Measurements from ENCODE around the gene MROH9. TPM values are rescaled to one million over a fixed set of nuclear protein-coding genes. Genes with fewer than 3 reads are reported as not detected.

Gene MROH9
- total and polyA plus RNA-seq, 7 experiments from 2014 or later = not detected

DNA sequence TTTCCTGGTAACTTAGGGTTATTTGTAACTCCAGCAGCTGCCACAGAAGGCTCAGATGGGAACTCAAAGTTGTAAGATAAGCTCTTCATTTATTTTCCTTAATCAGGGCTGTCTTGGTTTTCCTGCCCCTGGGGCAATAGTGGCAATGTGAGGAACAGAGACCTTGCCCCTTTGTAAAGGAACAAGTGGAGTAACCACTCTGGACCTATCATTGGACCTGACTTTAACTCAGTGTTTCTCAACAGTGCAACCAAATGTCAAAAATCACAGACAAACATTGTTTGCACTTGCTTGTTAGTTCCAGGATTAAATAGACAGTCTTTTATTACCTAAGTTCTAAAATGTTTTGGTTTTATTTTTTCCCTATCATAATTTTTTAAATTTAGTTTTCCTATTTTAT lies 152.6 kb downstream of the MROH9 start:
- Mint-ChIP-seq H3K4me3 (no peak overlapping the region), H3K36me3 (no peaks in the 10 kb centered on the region), H3K27me3 (peaks cover 0 to 18% (median 10%) of the 10 kb centered on the region in 5 donors), H3K4me1 (no peaks in the 10 kb centered on the region), H3K9me3 (peaks cover 0 to 2% (median 0%) of the 10 kb centered on the region in 11 donors), H3K27ac (no peak overlapping the region)
- intact Hi-C loops (cut with micrococcal nuclease) = loop anchor here in 1 of 2 donors (10.0 kb wide), 1 partner anchor 627 kb away; no protein-coding TSS in a partner anchor
- ChIA-PET POLR2A (no interaction called here), CTCF (no interaction called here)
- H3K27ac ChIP-seq (ENCODE audit: low read depth, low read length) = no peak overlapping the region
- H3K9me3 ChIP-seq (ENCODE audit: control insufficient read depth in 2 of 3, low read length in 3 of 3) = no peaks in the 10 kb centered on the region
- no peak overlapping the region for H3K4me3 ChIP-seq (ENCODE audit: low read length)
- no peaks in the 10 kb centered on the region for H3K27me3 ChIP-seq (ENCODE audit: control insufficient read depth in 2 of 2, insufficient read depth in 2 of 2, low read length in 2 of 2)
- H3K36me3 ChIP-seq (ENCODE audit: control insufficient read depth in 2 of 3, insufficient read depth in 3 of 3, low read length in 3 of 3) = no peaks in the 10 kb centered on the region
- ATAC-seq (no peak), DNase-seq (no peak)
- H3K4me1 ChIP-seq (ENCODE audit: control insufficient read depth in 2 of 2, insufficient read depth in 2 of 2, low read length in 2 of 2) = no peaks in the 10 kb centered on the region

GRCh38 chr1:171090604-171091003 lies 155.3 kb downstream of the MROH9 start, which contains the start of gene FMO3:
Gene FMO3 (plus strand): TSS chr1:171090905. CDS start chr1:171092659, 1,754 bp downstream.
- Histone ChIP-seq H3K27me3 (ENCODE audit: control insufficient read depth in 2 of 2, insufficient read depth in 2 of 2, low read length in 2 of 2) (no peaks in the 10 kb centered on the region), H3K36me3 (ENCODE audit: control insufficient read depth in 2 of 3, insufficient read depth in 3 of 3, low read length in 3 of 3) (no peaks in the 10 kb centered on the region), H3K9me3 (ENCODE audit: control insufficient read depth in 2 of 3, low read length in 3 of 3) (no peaks in the 10 kb centered on the region), H3K27ac (ENCODE audit: low read depth, low read length) (no peak within 1 kb of the TSS), H3K4me3 (ENCODE audit: low read length) (no peak within 1 kb of the TSS), H3K4me1 (ENCODE audit: control insufficient read depth in 2 of 2, insufficient read depth in 2 of 2, low read length in 2 of 2) (no peaks in the 10 kb centered on the region)
- no peaks in the 10 kb centered on the region for H3K36me3 Mint-ChIP-seq
- peaks cover 0 to 2% (median 0%) of the 10 kb centered on the region in 11 donors for H3K9me3 Mint-ChIP-seq
- intact Hi-C loops (cut with micrococcal nuclease) = no loop called here
- ATAC-seq (no peak), DNase-seq (no peak)
- no peak within 1 kb of the TSS for H3K27ac Mint-ChIP-seq
- H3K4me1 Mint-ChIP-seq = no peaks in the 10 kb centered on the region
- CTCF ChIA-PET = no interaction called here
- POLR2A ChIA-PET = no interaction called here
- H3K27me3 Mint-ChIP-seq = peaks cover 0 to 10% (median 3%) of the 10 kb centered on the region in 5 donors
- no peak within 1 kb of the TSS for H3K4me3 Mint-ChIP-seq

- H3K36me3 ChIP-seq (ENCODE audit: control insufficient read depth in 2 of 3, insufficient read depth in 3 of 3, low read length in 3 of 3) = no peaks in the 10 kb centered on the region
- Mint-ChIP-seq H3K9me3 (peaks cover 0 to 12% (median 3%) of the 10 kb centered on the region in 11 donors), H3K36me3 (no peaks in the 10 kb centered on the region), H3K27ac (no peak overlapping the region), H3K4me1 (peaks cover 0 to 3% (median 0%) of the 10 kb centered on the region in 7 donors), H3K27me3 (peaks cover 5 to 26% (median 16%) of the 10 kb centered on the region in 5 donors), H3K4me3 (no peak overlapping the region)
- no peak overlapping the region for H3K4me3 ChIP-seq (ENCODE audit: low read length)
- H3K4me1 ChIP-seq (ENCODE audit: control insufficient read depth in 2 of 2, insufficient read depth in 2 of 2, low read length in 2 of 2) = no peaks in the 10 kb centered on the region
- ChIA-PET CTCF (no interaction called here), POLR2A (no interaction called here)
- H3K27ac ChIP-seq (ENCODE audit: low read depth, low read length) = no peak overlapping the region
- intact Hi-C loops (cut with micrococcal nuclease) = no loop called here
- ATAC-seq = no peak
- DNase-seq = no peak
- no peaks in the 10 kb centered on the region for H3K27me3 ChIP-seq (ENCODE audit: control insufficient read depth in 2 of 2, insufficient read depth in 2 of 2, low read length in 2 of 2)
- H3K9me3 ChIP-seq (ENCODE audit: control insufficient read depth in 2 of 3, low read length in 3 of 3) = no peaks in the 10 kb centered on the region
Observed at GRCh38 chr1:171103862-171104261, 168.5 kb downstream of the MROH9 start.

DNA sequence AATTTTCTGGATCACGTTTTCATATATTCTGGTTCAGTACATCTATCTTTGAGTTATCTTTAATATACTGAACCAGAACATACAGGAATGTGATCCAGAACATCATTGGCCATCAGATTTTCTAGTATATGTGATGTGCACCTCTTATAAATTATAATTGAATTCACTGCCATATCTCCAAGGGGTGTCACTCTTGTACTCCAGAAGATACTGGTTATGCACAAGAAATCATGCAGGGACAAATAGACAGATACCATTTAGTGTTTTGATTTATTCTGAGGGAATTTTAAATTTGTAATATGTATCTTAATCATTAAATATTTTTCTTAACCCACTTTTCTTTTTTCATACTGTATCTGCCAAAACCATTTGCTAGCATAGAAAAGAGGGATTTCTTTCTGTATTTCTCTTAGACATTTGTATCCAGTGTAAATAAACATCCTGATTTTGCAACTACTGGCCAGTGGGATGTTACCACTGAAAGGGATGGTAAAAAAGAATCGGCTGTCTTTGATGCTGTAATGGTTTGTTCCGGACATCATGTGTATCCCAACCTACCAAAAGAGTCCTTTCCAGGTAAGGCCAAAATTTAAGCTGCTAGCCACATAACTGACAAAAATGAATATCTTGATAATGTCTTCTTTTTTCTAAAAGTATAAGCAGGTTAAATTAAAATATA lies 172.1 kb downstream of the MROH9 start:
- Histone ChIP-seq H3K36me3 (ENCODE audit: control insufficient read depth in 2 of 3, insufficient read depth in 3 of 3, low read length in 3 of 3) (no peaks in the 10 kb centered on the region), H3K4me3 (ENCODE audit: low read length) (no peak overlapping the region), H3K4me1 (ENCODE audit: control insufficient read depth in 2 of 2, insufficient read depth in 2 of 2, low read length in 2 of 2) (no peaks in the 10 kb centered on the region), H3K9me3 (ENCODE audit: control insufficient read depth in 2 of 3, low read length in 3 of 3) (no peaks in the 10 kb centered on the region), H3K27ac (ENCODE audit: low read depth, low read length) (no peak overlapping the region), H3K27me3 (ENCODE audit: control insufficient read depth in 2 of 2, insufficient read depth in 2 of 2, low read length in 2 of 2) (no peaks in the 10 kb centered on the region)
- intact Hi-C loops (cut with micrococcal nuclease) = no loop called here
- CTCF ChIA-PET = no interaction called here
- H3K9me3 Mint-ChIP-seq = peaks cover 0 to 9% (median 0%) of the 10 kb centered on the region in 11 donors
- POLR2A ChIA-PET = no interaction called here
- ATAC-seq (no peak), DNase-seq (no peak)
- H3K27ac Mint-ChIP-seq = no peak overlapping the region
- no peaks in the 10 kb centered on the region for H3K36me3 Mint-ChIP-seq
- peaks cover 0 to 3% (median 0%) of the 10 kb centered on the region in 7 donors for H3K4me1 Mint-ChIP-seq
- no peak overlapping the region for H3K4me3 Mint-ChIP-seq
- peaks cover 5 to 23% (median 12%) of the 10 kb centered on the region in 5 donors for H3K27me3 Mint-ChIP-seq

DNA sequence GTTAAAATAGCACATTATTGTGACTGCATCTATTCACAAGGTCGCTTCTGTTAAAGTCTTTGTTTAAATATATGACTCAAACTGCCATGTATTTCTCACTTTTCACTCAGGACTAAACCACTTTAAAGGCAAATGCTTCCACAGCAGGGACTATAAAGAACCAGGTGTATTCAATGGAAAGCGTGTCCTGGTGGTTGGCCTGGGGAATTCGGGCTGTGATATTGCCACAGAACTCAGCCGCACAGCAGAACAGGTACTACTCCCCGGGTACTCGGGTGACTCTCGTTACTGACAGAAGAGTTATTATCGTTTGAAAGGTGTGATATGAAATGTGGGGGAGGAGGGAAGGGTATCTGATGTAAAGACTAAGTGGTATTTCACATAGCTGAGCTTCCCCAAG lies 172.6 kb downstream of the MROH9 start:
- CTCF ChIA-PET = no interaction called here

GRCh38 chr1:171109966-171110365 lies 174.6 kb downstream of the MROH9 start:
- CTCF ChIA-PET = no interaction called here
- intact Hi-C loops (cut with micrococcal nuclease) = no loop called here
- POLR2A ChIA-PET = no interaction called here
- H3K9me3 Mint-ChIP-seq = peaks cover 0 to 9% (median 0%) of the 10 kb centered on the region in 11 donors
- Histone ChIP-seq H3K4me1 (ENCODE audit: control insufficient read depth in 2 of 2, insufficient read depth in 2 of 2, low read length in 2 of 2) (no peaks in the 10 kb centered on the region), H3K27ac (ENCODE audit: low read depth, low read length) (no peak overlapping the region), H3K27me3 (ENCODE audit: control insufficient read depth in 2 of 2, insufficient read depth in 2 of 2, low read length in 2 of 2) (no peaks in the 10 kb centered on the region), H3K36me3 (ENCODE audit: control insufficient read depth in 2 of 3, insufficient read depth in 3 of 3, low read length in 3 of 3) (no peaks in the 10 kb centered on the region), H3K9me3 (ENCODE audit: control insufficient read depth in 2 of 3, low read length in 3 of 3) (no peaks in the 10 kb centered on the region), H3K4me3 (ENCODE audit: low read length) (no peak overlapping the region)
- H3K27ac Mint-ChIP-seq = no peak overlapping the region
- ATAC-seq (no peak), DNase-seq (no peak)
- no peaks in the 10 kb centered on the region for H3K36me3 Mint-ChIP-seq
- no peak overlapping the region for H3K4me3 Mint-ChIP-seq
- H3K27me3 Mint-ChIP-seq = peaks cover 5 to 30% (median 18%) of the 10 kb centered on the region in 5 donors
- H3K4me1 Mint-ChIP-seq = no peaks in the 10 kb centered on the region

More for the DNA sequence above, 172.6 kb downstream of the MROH9 start:
- Mint-ChIP-seq H3K36me3 (no peaks in the 10 kb centered on the region), H3K27ac (no peak overlapping the region), H3K4me1 (peaks cover 0 to 3% (median 0%) of the 10 kb centered on the region in 7 donors), H3K4me3 (no peak overlapping the region), H3K27me3 (peaks cover 5 to 23% (median 15%) of the 10 kb centered on the region in 5 donors), H3K9me3 (peaks cover 0 to 9% (median 0%) of the 10 kb centered on the region in 11 donors)
- Histone ChIP-seq H3K36me3 (ENCODE audit: control insufficient read depth in 2 of 3, insufficient read depth in 3 of 3, low read length in 3 of 3) (no peaks in the 10 kb centered on the region), H3K27me3 (ENCODE audit: control insufficient read depth in 2 of 2, insufficient read depth in 2 of 2, low read length in 2 of 2) (no peaks in the 10 kb centered on the region), H3K4me1 (ENCODE audit: control insufficient read depth in 2 of 2, insufficient read depth in 2 of 2, low read length in 2 of 2) (no peaks in the 10 kb centered on the region), H3K4me3 (ENCODE audit: low read length) (no peak overlapping the region), H3K9me3 (ENCODE audit: control insufficient read depth in 2 of 3, low read length in 3 of 3) (no peaks in the 10 kb centered on the region), H3K27ac (ENCODE audit: low read depth, low read length) (no peak overlapping the region)
- ATAC-seq (no peak), DNase-seq (no peak)
- POLR2A ChIA-PET = no interaction called here
- intact Hi-C loops (cut with micrococcal nuclease) = no loop called here

Measured in naive thymus-derived CD4-positive, alpha-beta T cell (primary cell).